OCI-LY3 (cell line): ENCODE measurements around the gene PRSS50.

Source experiments
- H2AFZ ChIP-seq: fragments of 200-600, 300-600 bp; shearing (Covaris generic); 2 replicates; pipeline ENCODE4 v1.6.0; 2014; ENCODE audit warnings: antibody characterized with exemption, low read depth, low read length
- H3K27ac ChIP-seq: fragments of 200-600, 300-600 bp; sonication (generic); 2 replicates; pipeline ENCODE4 v1.5.1; 2014; ENCODE audit warnings: mild to moderate bottlenecking, low read length, moderate library complexity, mixed read lengths
- H3K27me3 ChIP-seq: fragments of 200-600, 300-600 bp; sonication (generic); 2 replicates; pipeline ENCODE4 v1.6.1; 2014; ENCODE audit warnings: low read depth, low read length, mixed read lengths
- H3K36me3 ChIP-seq: fragments of 200-600, 300-600 bp; sonication (generic); replicated peaks from 2 replicates; pipeline ENCODE3; 2014; ENCODE audit warnings: low read depth, low read length, mixed read lengths
- H3K4me1 ChIP-seq: fragments of 300-600, 200-600 bp; sonication (generic); 2 replicates; pipeline ENCODE4 v1.6.1; 2014; ENCODE audit warnings: low read length, mixed read lengths
- H3K4me2 ChIP-seq: fragments of 200-600, 300-600 bp; sonication (generic); 2 replicates; pipeline ENCODE4 v1.6.1; 2014; ENCODE audit warnings: low read length, mixed read lengths
- H3K4me3 ChIP-seq: fragments of 300-600, 200-600 bp; sonication (generic); 2 replicates; pipeline ENCODE4 v1.5.1; 2014; ENCODE audit warnings: antibody characterized with exemption, mild to moderate bottlenecking, low read length, moderate library complexity
- H3K79me2 ChIP-seq: fragments of 300-600, 200-600 bp; shearing (Covaris generic); 2 replicates; pipeline ENCODE4 v1.6.1; 2014; ENCODE audit warnings: mild to moderate bottlenecking, low read length, mixed read lengths
- H3K9ac ChIP-seq: fragments of 300-600, 200-600 bp; shearing (Covaris generic); 2 replicates; pipeline ENCODE4 v1.6.0; 2014; ENCODE audit warnings: mild to moderate bottlenecking, low read length, moderate library complexity
- H3K9me3 ChIP-seq: fragments of 200-600, 300-600 bp; shearing (Covaris generic); 2 replicates; pipeline ENCODE4 v1.6.1; 2014; ENCODE audit warnings: low read length, mixed read lengths; ENCODE audit not compliant: insufficient read depth
- H4K20me1 ChIP-seq: fragments of 200-600, 300-600 bp; sonication (generic); 2 replicates; pipeline ENCODE4 v1.6.1; 2016; ENCODE audit warnings: low read length, mixed read lengths; ENCODE audit not compliant: insufficient read depth
- CTCF ChIP-seq: fragments of 200-600, 300-600 bp; sonication (generic); IDR thresholded peaks from 2 replicates; pipeline ENCODE4 v1.5.1; 2014; ENCODE audit warnings: antibody characterized with exemption, low read length, low read depth
- EZH2phosphoT487 ChIP-seq: fragments of 200-600 bp; shearing (Covaris generic); IDR thresholded peaks from 2 replicates; pipeline ENCODE4 v1.6.1; 2018; ENCODE audit warnings: antibody characterized with exemption, mixed run types, low read depth

Gene PRSS50

GRCh38 chr3:46681856-46682540, 35.7 kb downstream of the PRSS50 start:
- no peak overlapping the region for H2AFZ ChIP-seq
- no peaks in the 10 kb centered on the region for H3K36me3 ChIP-seq
- no peak for TF ChIP-seq EZH2phosphoT487
- TF ChIP-seq CTCF, result no peak
- H3K4me2 ChIP-seq, result no peak overlapping the region
- H3K4me3 ChIP-seq, result no peak overlapping the region
- H3K27me3 ChIP-seq, result no peaks in the 10 kb centered on the region
- H3K9me3 ChIP-seq, result no peaks in the 10 kb centered on the region
- H3K9ac ChIP-seq, result no peak overlapping the region
- H3K79me2 ChIP-seq, result no peaks in the 10 kb centered on the region
- no peak overlapping the region for H3K27ac ChIP-seq
- H4K20me1 ChIP-seq, result peaks cover 3% of the 10 kb centered on the region; the same call in 1 of the 2 replicates
- H3K4me1 ChIP-seq, result no peaks in the 10 kb centered on the region

- no peak overlapping the region for H2AFZ ChIP-seq
- H4K20me1 ChIP-seq, result peaks cover 3% of the 10 kb centered on the region; the same call in 1 of the 2 replicates
- H3K4me1 ChIP-seq, result no peaks in the 10 kb centered on the region
- no peak overlapping the region for H3K9ac ChIP-seq
- no peaks in the 10 kb centered on the region for H3K79me2 ChIP-seq
- H3K9me3 ChIP-seq, result no peaks in the 10 kb centered on the region
- no peak overlapping the region for H3K4me2 ChIP-seq
- no peaks in the 10 kb centered on the region for H3K27me3 ChIP-seq
- no peak overlapping the region for H3K4me3 ChIP-seq
- no peak for TF ChIP-seq CTCF
- TF ChIP-seq EZH2phosphoT487, result no peak
- no peaks in the 10 kb centered on the region for H3K36me3 ChIP-seq
- no peak overlapping the region for H3K27ac ChIP-seq
These were observed 36.3 kb downstream of the PRSS50 start for GRCh38 chr3:46681387-46681786.

GRCh38 chr3:46680298-46680826, 37.3 kb downstream of the PRSS50 start:
- no peaks in the 10 kb centered on the region for H3K9me3 ChIP-seq

More at GRCh38 chr3:46680298-46680826, 37.3 kb downstream of the PRSS50 start:
- H3K27me3 ChIP-seq, result no peaks in the 10 kb centered on the region
- peaks cover 3% of the 10 kb centered on the region; the same call in 1 of the 2 replicates for H4K20me1 ChIP-seq
- H3K36me3 ChIP-seq, result no peaks in the 10 kb centered on the region
- no peak overlapping the region for H3K9ac ChIP-seq
- no peak overlapping the region for H3K4me2 ChIP-seq
- no peaks in the 10 kb centered on the region for H3K79me2 ChIP-seq
- no peak overlapping the region for H3K27ac ChIP-seq
- no peaks in the 10 kb centered on the region for H3K4me1 ChIP-seq
- no peak overlapping the region for H3K4me3 ChIP-seq
- no peak overlapping the region for H2AFZ ChIP-seq
- no peak for TF ChIP-seq CTCF
- TF ChIP-seq EZH2phosphoT487, result no peak
